ENCODE results near the gene IL12RB1. TPM values are rescaled to one million over a fixed set of nuclear protein-coding genes. Genes with fewer than 3 reads are reported as not detected.
A peak's percentile ranks its signal among the peaks of the same experiment; 100 is the strongest.
"Not testable (repeated sequence)": the region's sequence is repeated elsewhere in the genome, so short reads cannot be mapped to it uniquely, and the experiment has no call there.

Gene IL12RB1
- total RNA-seq, 3 donors from 2014 or later: 1.8 to 4.0 (median 2.2) TPM

GRCh38 chr19:18110609-18111232 is 24.0 kb upstream of the IL12RB1 start:
- intact Hi-C loops (cut with DNase I, micrococcal nuclease): loop anchor here (5.0 to 10.0 kb wide), 3 partner anchors 54 to 217 kb away; no protein-coding TSS in a partner anchor
- H3K4me1 ChIP-seq (ENCODE audit: low read depth): peaks cover 19% of the 10 kb centered on the region
- no peaks in the 10 kb centered on the region for H3K9me3 ChIP-seq
- H3K4me3 ChIP-seq: peak overlapping the region; percentile 57
- ATAC-seq (peak; percentile 70), DNase-seq (peak; percentile 74 to 79 (median 78))
- no peaks in the 10 kb centered on the region for H3K36me3 ChIP-seq (ENCODE audit: low read depth)
- TF ChIP-seq CTCF (IDR thresholded peaks at IDR 0.05): no peak

GRCh38 chr19:18109733-18110608 is 23.2 kb upstream of the IL12RB1 start:
- DNase-seq: peak; percentile 77 to 85 (median 84)
- ATAC-seq: peak; percentile 81
- no peaks in the 10 kb centered on the region for H3K36me3 ChIP-seq (ENCODE audit: low read depth)
- peaks cover 20% of the 10 kb centered on the region for H3K4me1 ChIP-seq (ENCODE audit: low read depth)
- TF ChIP-seq CTCF (IDR thresholded peaks at IDR 0.05): no peak
- intact Hi-C loops (cut with DNase I, micrococcal nuclease): loop anchor here (5.0 to 10.0 kb wide), 3 partner anchors 55 to 217 kb away; no protein-coding TSS in a partner anchor
- no peaks in the 10 kb centered on the region for H3K9me3 ChIP-seq
- peak overlapping the region; percentile 57 for H3K4me3 ChIP-seq

GRCh38 chr19:18109341-18109732 is 22.6 kb upstream of the IL12RB1 start:
- Histone ChIP-seq H3K36me3 (ENCODE audit: low read depth) (no peaks in the 10 kb centered on the region), H3K4me3 (no peak overlapping the region), H3K4me1 (ENCODE audit: low read depth) (peaks cover 24% of the 10 kb centered on the region), H3K9me3 (no peaks in the 10 kb centered on the region)
- peak; percentile 53 to 71 (median 65) for DNase-seq
- no peak for TF ChIP-seq CTCF (IDR thresholded peaks at IDR 0.05)
- intact Hi-C loops (cut with DNase I, micrococcal nuclease): no loop called here
- ATAC-seq: peak; percentile 65

- intact Hi-C loops (cut with DNase I, micrococcal nuclease): no loop called here
- Histone ChIP-seq H3K4me3 (no peak overlapping the region), H3K4me1 (ENCODE audit: low read depth) (peaks cover 28% of the 10 kb centered on the region), H3K9me3 (no peaks in the 10 kb centered on the region), H3K36me3 (ENCODE audit: low read depth) (no peaks in the 10 kb centered on the region)
- TF ChIP-seq CTCF (IDR thresholded peaks at IDR 0.05): no peak
- DNase-seq (peak in 1 of 3 donors; percentile 63), ATAC-seq (peak; percentile 48)
Measured at GRCh38 chr19:18108897-18109296, 22.2 kb upstream of the IL12RB1 start.

- no peak for DNase-seq
- intact Hi-C loops (cut with DNase I, micrococcal nuclease): no loop called here
- peaks cover 28% of the 10 kb centered on the region for H3K4me1 ChIP-seq (ENCODE audit: low read depth)
- TF ChIP-seq CTCF (IDR thresholded peaks at IDR 0.05): no peak
- no peak for ATAC-seq
- no peak overlapping the region for H3K4me3 ChIP-seq
- no peaks in the 10 kb centered on the region for H3K36me3 ChIP-seq (ENCODE audit: low read depth)
- H3K9me3 ChIP-seq: no peaks in the 10 kb centered on the region
Measured at GRCh38 chr19:18107235-18107634, 20.5 kb upstream of the IL12RB1 start.

- H3K36me3 ChIP-seq (ENCODE audit: low read depth); DNase-seq; H3K9me3 ChIP-seq; ATAC-seq; H3K4me3 ChIP-seq; intact Hi-C loops (cut with DNase I, micrococcal nuclease): not testable (repeated sequence)
- peaks cover 21% of the 10 kb centered on the region for H3K4me1 ChIP-seq (ENCODE audit: low read depth)
Measured at GRCh38 chr19:18105259-18105658, 18.5 kb upstream of the IL12RB1 start.

Data from mucosa of descending colon (tissue), 3 donors.